Muscle of leg (tissue), 11 donors: ENCODE data around the gene PARD6G. TPM values are rescaled to one million over a fixed set of nuclear protein-coding genes. Genes with fewer than 3 reads are reported as not detected.

ENCODE experiments used
- DNase-seq: peaks from one replicate; pipeline ENCODE4 v3.0.0; 2013
- H3K27ac ChIP-seq: one replicate; pipeline ENCODE4 v1.5.1; 2013; ENCODE audit warnings: mild to moderate bottlenecking, low read length, control low read depth
- H3K27me3 ChIP-seq: one replicate; pipeline ENCODE4 v1.6.1; 2013; ENCODE audit warnings: low read length; ENCODE audit not compliant: control insufficient read depth, insufficient read depth
- H3K36me3 ChIP-seq: one replicate; pipeline ENCODE4 v1.6.1; 2013; ENCODE audit warnings: low read length; ENCODE audit not compliant: control insufficient read depth, insufficient read depth
- H3K4me1 ChIP-seq: one replicate; pipeline ENCODE4 v1.6.1; 2013; ENCODE audit warnings: low read length; ENCODE audit not compliant: control insufficient read depth, insufficient read depth
- H3K4me3 ChIP-seq: one replicate; pipeline ENCODE4 v1.5.1; 2013; ENCODE audit warnings: low read length, control low read depth
- H3K9me3 ChIP-seq: replicated peaks from 2 replicates; pipeline ENCODE4 v1.6.1; 2013; ENCODE audit warnings: low read depth, low read length; ENCODE audit not compliant: control insufficient read depth
- WGBS: methylation state at CpG from one replicate; pipeline ENCODE4 v1.1.5; 2013; ENCODE audit warnings: missing lambda C conversion rate; ENCODE audit not compliant: insufficient coverage; 5-methylcytosine and 5-hydroxymethylcytosine counted together
- polyA plus RNA-seq, 8 donors: library from polyadenylated mRNA; unstranded; fragments of 120-200 nt; gene quantifications; one replicate each; pipeline versions ENCODE4 v1.2.1 to v1.2.3, GENCODE V29; 2013; ENCODE audit warnings: inconsistent platforms in 1 of 8, low replicate concordance in 1 of 8; ENCODE audit not compliant: insufficient read length in 8 of 8, insufficient read depth in 1 of 8
- total RNA-seq: library from RNA; stranded (reverse); fragments of 120-200 nt; gene quantifications from one replicate; pipeline ENCODE4 v1.2.4, GENCODE V29; 2013

PARD6G gene
- total and polyA plus RNA-seq, 9 donors, result 2.9 to 9.6 (median 6.9) TPM

- H3K27ac ChIP-seq, result no peak overlapping the region
- no peaks in the 10 kb centered on the region for H3K9me3 ChIP-seq
- 70% methylated on average over 2 of the region's 6 CpGs for WGBS
These were observed 4.8 kb upstream of the PARD6G start for GRCh38 chr18:80252136-80252535.

DNA sequence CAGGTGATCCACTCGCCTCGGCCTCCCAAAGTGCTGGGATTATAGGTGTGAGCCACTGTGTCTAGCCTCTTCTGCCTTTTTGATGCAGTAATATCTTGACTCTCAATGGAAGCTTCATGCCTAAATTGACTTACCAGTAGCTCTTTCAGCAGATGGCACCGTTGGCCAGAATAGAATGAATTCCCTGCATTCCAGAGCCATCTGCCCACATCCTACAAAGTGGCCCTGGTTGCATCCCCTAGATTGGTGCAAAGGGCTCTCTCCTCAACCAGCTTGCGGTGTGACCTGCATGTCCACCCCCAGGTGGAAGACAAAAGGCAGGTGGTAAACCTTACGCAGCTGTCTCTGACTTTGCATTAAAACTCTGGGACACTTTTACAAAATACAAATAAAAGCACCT, 4.4 kb upstream of the PARD6G start:
- no peak overlapping the region for H3K27ac ChIP-seq
- DNase-seq, result no peak

More at GRCh38 chr18:80252136-80252535, 4.8 kb upstream of the PARD6G start:
- no peak overlapping the region for H3K4me3 ChIP-seq
- no peak for DNase-seq
- no peaks in the 10 kb centered on the region for H3K27me3 ChIP-seq
- H3K4me1 ChIP-seq, result peaks cover 29% of the 10 kb centered on the region
- no peaks in the 10 kb centered on the region for H3K36me3 ChIP-seq

DNA sequence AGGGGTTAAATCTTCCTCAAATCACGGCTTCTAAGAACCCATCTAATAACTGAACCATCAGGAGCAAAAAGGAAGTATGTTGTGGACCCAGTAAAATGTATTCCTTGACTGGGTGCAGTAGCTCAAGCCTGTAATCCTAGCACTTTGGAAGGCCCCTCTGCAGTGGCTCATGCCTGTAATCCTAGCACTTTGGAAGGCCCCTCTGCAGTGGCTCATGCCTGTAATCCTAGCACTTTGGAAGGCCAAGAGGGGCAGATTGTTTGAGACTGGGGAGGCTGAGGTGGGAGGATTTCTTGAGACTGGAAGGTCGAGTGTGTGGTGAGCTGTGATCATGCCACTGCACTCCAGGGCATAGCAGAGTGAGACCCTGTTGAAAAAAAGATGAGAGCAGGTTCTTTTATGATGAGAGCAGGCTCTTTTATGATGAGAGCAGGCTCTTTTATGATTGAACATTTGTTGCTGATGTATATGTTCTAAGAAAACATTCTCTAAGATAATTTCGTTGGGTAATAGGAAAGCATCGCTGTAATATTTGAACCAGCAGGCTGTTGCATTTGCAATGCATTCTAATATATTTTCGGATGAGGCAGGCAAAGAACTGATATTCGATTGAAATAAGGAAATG, 3.5 kb upstream of the PARD6G start:
- DNase-seq, result no peak
- H3K27me3 ChIP-seq, result peaks cover 4% of the 10 kb centered on the region
- 24% methylated on average over 2 of the region's 6 CpGs for WGBS
- H3K4me1 ChIP-seq, result peaks cover 25% of the 10 kb centered on the region
- H3K36me3 ChIP-seq, result no peaks in the 10 kb centered on the region
- no peak overlapping the region for H3K4me3 ChIP-seq
- H3K9me3 ChIP-seq, result no peaks in the 10 kb centered on the region
- no peak overlapping the region for H3K27ac ChIP-seq

More for the DNA sequence above, 4.4 kb upstream of the PARD6G start:
- Histone ChIP-seq H3K4me3 (no peak overlapping the region), H3K9me3 (no peaks in the 10 kb centered on the region), H3K4me1 (peaks cover 27% of the 10 kb centered on the region), H3K36me3 (no peaks in the 10 kb centered on the region), H3K27me3 (no peaks in the 10 kb centered on the region)
- WGBS, result 75% methylated on average over 5 of the region's 5 CpGs

DNA sequence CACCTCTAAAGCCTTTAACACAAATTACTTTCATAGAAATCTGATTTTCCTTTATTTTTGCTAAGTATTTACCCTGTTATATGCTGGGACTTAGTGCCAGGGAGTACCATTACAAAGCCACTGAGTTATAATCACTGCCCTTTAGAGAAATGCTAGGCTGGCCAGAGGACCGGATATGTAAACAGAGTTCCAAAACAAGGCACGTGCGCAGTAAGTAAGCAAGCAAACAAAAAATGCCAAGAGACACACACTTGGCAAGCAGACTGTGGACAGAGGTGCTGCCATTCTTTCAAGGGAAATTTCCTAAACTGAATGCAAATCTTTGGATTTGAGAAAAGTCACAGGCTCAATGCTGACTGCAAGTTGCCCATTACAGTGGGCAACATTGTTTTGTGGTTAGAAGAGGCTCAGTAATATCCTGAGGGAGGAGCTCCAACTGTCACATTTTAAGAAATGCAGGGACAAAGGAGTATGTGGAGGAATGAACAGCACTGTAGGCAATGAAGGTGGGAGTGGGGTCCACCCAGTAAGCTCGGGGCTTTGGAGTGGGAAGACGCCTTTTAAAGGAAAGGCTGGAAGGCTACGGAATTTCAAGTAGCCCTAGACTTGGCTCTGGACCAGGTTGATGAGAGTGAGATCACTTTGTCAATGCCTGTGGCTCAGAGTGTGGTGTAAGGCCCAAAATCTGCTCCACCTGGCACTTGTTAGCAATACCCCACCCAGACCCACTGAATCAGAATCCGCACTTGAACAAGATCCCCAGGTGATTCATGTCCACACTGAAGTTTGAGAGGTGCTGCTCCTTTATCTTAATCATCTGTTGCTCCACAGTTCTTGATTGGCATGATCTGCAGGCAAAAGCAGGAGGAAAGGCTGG, 2.1 kb upstream of the PARD6G start:
- no peaks in the 10 kb centered on the region for H3K36me3 ChIP-seq
- 84% methylated on average over 6 of the region's 7 CpGs for WGBS
- H3K27me3 ChIP-seq, result peaks cover 4% of the 10 kb centered on the region
- H3K9me3 ChIP-seq, result no peaks in the 10 kb centered on the region
- H3K4me3 ChIP-seq, result no peak overlapping the region
- peaks cover 14% of the 10 kb centered on the region for H3K4me1 ChIP-seq
- no peak for DNase-seq
- no peak overlapping the region for H3K27ac ChIP-seq

DNA sequence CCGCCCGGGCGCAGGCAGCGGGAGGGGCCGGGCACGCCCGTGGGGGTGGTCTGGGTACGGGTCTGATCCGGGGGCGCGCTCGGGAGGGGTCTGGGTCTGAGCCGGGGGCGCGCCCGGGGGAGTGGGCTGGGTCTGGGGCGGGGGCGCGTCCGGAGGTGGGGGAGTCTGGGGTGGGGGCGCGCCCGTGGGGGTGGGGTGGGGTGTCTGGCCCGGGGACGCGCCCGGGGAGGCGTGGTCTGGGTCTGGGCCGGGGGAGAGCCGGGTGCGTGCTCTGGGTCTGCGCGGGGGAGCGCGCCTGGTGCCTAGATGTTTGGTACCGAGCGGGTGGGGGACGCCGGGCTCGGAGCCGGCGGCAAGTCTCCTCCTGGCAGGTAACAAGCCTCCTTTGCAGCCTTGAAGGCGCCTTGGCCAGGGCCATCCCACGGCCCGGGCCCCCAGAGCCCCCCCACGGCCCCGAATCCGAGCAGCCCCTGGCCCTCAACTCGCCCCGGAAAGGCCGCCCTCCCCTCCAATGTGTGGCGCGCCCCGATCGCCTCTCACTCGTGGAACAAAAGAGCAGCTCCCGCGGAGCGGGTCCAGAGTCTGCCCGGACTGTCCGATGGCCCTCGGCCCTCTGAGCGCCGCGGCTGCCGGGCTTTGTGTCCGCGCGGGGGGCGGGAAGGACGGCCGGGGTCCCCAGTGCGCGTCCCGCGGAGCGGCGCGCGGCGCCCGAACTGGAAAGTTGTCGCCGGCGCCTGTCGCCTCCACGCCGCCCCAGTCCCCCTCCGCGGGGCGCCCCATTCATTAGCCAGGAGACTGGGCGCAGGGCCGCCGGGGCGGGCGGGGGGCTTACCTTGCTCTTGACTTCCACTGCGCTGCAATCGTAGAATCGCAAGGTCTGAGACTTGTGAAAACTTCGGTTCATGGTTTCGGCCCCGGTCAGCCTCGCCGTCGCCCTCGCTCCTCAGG, 595 bp downstream of the PARD6G start:
- DNase-seq, result peak; percentile 34
- no peaks in the 10 kb centered on the region for H3K36me3 ChIP-seq
- peak overlapping the region; percentile 73 for H3K4me3 ChIP-seq
- H3K27me3 ChIP-seq, result peaks cover 4% of the 10 kb centered on the region
- WGBS, result under 1% methylated on average over 82 of the region's 106 CpGs
- H3K9me3 ChIP-seq, result no peaks in the 10 kb centered on the region
- no peak overlapping the region for H3K27ac ChIP-seq
- H3K4me1 ChIP-seq, result peaks cover 10% of the 10 kb centered on the region

DNA sequence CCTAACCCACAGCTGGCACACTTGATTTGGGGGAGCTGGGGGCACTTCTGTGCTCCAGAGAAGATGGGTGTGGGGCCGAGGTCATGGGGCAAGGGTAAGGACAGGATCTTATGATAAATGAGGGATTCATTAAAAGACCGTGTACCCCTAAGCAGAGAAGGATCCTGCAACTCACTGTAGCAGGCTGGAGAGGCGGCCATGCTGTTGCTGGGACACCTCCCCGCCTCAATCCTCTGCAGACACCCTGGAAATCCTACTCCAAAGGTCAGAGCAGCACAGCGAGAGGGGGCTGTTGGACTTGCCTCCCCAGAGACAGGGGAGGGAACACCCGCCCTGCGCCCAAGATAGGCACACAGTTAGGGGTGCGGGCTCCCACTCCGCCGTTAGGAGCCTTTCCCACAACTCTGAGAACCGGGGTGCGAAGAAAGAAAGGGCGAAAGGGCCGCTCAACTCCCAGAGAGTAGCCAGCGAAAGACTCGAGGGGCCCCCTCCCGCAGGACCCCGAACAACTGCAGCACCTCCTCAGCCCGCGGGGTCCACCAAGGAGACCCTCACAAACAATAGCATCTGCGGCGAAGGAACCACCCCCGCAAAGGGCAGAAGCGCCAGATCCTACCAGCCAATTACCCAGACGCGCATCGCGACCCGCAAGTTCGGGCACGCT, 1.4 kb downstream of the PARD6G start:
- WGBS, result 19% methylated on average over 21 of the region's 31 CpGs
- no peaks in the 10 kb centered on the region for H3K9me3 ChIP-seq
- peak overlapping the region; percentile 34 for H3K4me3 ChIP-seq
- no peak overlapping the region for H3K27ac ChIP-seq
- no peaks in the 10 kb centered on the region for H3K36me3 ChIP-seq
- H3K4me1 ChIP-seq, result peaks cover 8% of the 10 kb centered on the region
- no peak for DNase-seq
- peaks cover 4% of the 10 kb centered on the region for H3K27me3 ChIP-seq

- whole genome bisulfite sequencing, result 86% methylated on average over 6 of the region's 10 CpGs
- H3K27me3 ChIP-seq, result peaks cover 4% of the 10 kb centered on the region
- peaks cover 8% of the 10 kb centered on the region for H3K4me1 ChIP-seq
- no peak for DNase-seq
- no peaks in the 10 kb centered on the region for H3K9me3 ChIP-seq
- no peak overlapping the region for H3K4me3 ChIP-seq
- no peaks in the 10 kb centered on the region for H3K36me3 ChIP-seq
- no peak overlapping the region for H3K27ac ChIP-seq
These were observed 2.2 kb downstream of the PARD6G start for GRCh38 chr18:80244956-80245730.

DNA sequence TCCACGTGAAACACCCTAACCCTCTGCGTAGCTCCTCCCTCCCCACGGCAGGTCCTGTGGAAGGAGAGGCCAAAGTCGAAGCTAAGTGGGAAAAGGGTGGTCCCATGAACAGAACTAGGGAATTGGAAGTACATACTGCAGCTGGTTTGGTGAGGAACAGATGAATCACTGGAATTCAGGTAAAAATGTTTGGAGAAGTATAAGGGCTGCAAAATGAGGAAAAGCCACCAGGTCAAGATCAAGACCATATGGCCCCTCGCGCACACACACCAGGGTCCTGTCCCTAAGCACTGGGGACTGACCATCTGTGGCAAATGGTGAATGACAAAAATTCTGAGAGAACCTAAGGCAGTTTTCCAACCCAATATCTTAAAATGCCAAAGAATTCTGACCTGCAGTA, 3.1 kb downstream of the PARD6G start:
- no peaks in the 10 kb centered on the region for H3K9me3 ChIP-seq
- WGBS, result 71% methylated on average over 1 of the region's 6 CpGs
- H3K27me3 ChIP-seq, result peaks cover 4% of the 10 kb centered on the region
- H3K27ac ChIP-seq, result no peak overlapping the region
- H3K4me1 ChIP-seq, result peaks cover 5% of the 10 kb centered on the region
- DNase-seq, result no peak
- no peak overlapping the region for H3K4me3 ChIP-seq
- no peaks in the 10 kb centered on the region for H3K36me3 ChIP-seq

- no peak overlapping the region for H3K4me3 ChIP-seq
- peaks cover 4% of the 10 kb centered on the region for H3K27me3 ChIP-seq
- no peak for DNase-seq
- no peaks in the 10 kb centered on the region for H3K9me3 ChIP-seq
- H3K4me1 ChIP-seq, result peaks cover 5% of the 10 kb centered on the region
- 63% methylated on average over 3 of the region's 5 CpGs for WGBS
- no peak overlapping the region for H3K27ac ChIP-seq
- H3K36me3 ChIP-seq, result no peaks in the 10 kb centered on the region
These were observed 4.1 kb downstream of the PARD6G start for GRCh38 chr18:80243204-80243603.
